Osteoblast (primary cell): Measurements from ENCODE around the gene SCML1. TPM values are rescaled to one million over a fixed set of nuclear protein-coding genes. Genes with fewer than 3 reads are reported as not detected.

Experiments
- DNase-seq: peaks from one replicate; pipeline ENCODE4 v3.0.0; 2011; ENCODE audit warnings: low spot score, mixed read lengths; ENCODE audit not compliant: insufficient read length; ENCODE audit errors: missing footprints
- H2AFZ ChIP-seq: 2 replicates; pipeline ENCODE4 v1.6.0; 2011; ENCODE audit warnings: mild to moderate bottlenecking, low read length
- H3K27ac ChIP-seq: 2 replicates; pipeline ENCODE4 v1.5.1; 2011; ENCODE audit warnings: mild to moderate bottlenecking, low read depth, low read length, moderate library complexity
- H3K27me3 ChIP-seq: 2 replicates; pipeline ENCODE4 v1.6.0; 2012; ENCODE audit warnings: mild to moderate bottlenecking, control low read depth, inconsistent platforms, low read length, moderate library complexity; ENCODE audit not compliant: insufficient read depth
- H3K36me3 ChIP-seq: 2 replicates; pipeline ENCODE4 v1.5.1; 2011; ENCODE audit warnings: mild to moderate bottlenecking, low read length, control low read depth, moderate library complexity; ENCODE audit not compliant: insufficient read depth
- H3K4me1 ChIP-seq: 2 replicates; pipeline ENCODE4 v1.5.1; 2011; ENCODE audit warnings: mild to moderate bottlenecking, low read length, control low read depth, moderate library complexity; ENCODE audit not compliant: insufficient read depth
- H3K4me2 ChIP-seq: 2 replicates; pipeline ENCODE4 v1.6.0; 2011; ENCODE audit warnings: mild to moderate bottlenecking, low read length; ENCODE audit not compliant: insufficient read depth
- H3K4me3 ChIP-seq: fragments of 200-600 bp; sonication (generic); 3 replicates; pipeline ENCODE4 v1.5.1; 2012; ENCODE audit warnings: mild to moderate bottlenecking, low read length, inconsistent platforms; ENCODE audit not compliant: insufficient read depth
- H3K79me2 ChIP-seq: 2 replicates; pipeline ENCODE4 v1.6.0; 2012; ENCODE audit warnings: mild to moderate bottlenecking, low read length, control low read depth, inconsistent platforms; ENCODE audit not compliant: insufficient read depth
- H3K9me3 ChIP-seq: 2 replicates; pipeline ENCODE4 v1.5.1; 2011; ENCODE audit warnings: low read depth, low read length, control low read depth
- H4K20me1 ChIP-seq: 2 replicates; pipeline ENCODE4 v1.6.0; 2012; ENCODE audit warnings: mild to moderate bottlenecking, low read length, control low read depth; ENCODE audit not compliant: insufficient read depth
- total RNA-seq: library from RNA; depleted of rRNA; stranded (reverse); fragments of >200 nt; gene quantifications from 2 replicates; pipeline ENCODE4 v1.2.3, GENCODE V29; 2012
- TF ChIP-seq, protein P1 (sequence below): IDR thresholded peaks from 2 replicates; pipeline ENCODE4 v1.5.1; 2011; ENCODE audit warnings: mild to moderate bottlenecking, low read depth, low read length, moderate library complexity; ENCODE audit errors: extremely low read depth

Gene SCML1
- total RNA-seq, 1 donor, result 12.3 TPM

DNA sequence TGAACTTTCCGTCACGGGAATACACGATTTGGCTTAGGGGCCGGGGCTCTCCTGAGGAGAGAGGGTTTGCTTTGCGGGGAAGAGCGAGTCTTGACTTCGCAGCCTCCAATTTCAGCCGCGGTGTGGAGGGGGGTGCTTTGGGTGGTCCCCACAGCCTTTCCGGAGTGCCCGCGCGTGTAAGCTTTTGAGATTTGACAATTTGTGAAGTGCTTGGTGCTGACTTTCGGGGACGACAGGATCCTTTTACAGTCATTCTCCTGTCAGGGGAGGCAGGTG, 355 bp downstream of the SCML1 start:
- peak overlapping the region; percentile 85 for H3K4me2 ChIP-seq
- no peaks in the 10 kb centered on the region for H3K36me3 ChIP-seq
- TF ChIP-seq, protein P1, sequence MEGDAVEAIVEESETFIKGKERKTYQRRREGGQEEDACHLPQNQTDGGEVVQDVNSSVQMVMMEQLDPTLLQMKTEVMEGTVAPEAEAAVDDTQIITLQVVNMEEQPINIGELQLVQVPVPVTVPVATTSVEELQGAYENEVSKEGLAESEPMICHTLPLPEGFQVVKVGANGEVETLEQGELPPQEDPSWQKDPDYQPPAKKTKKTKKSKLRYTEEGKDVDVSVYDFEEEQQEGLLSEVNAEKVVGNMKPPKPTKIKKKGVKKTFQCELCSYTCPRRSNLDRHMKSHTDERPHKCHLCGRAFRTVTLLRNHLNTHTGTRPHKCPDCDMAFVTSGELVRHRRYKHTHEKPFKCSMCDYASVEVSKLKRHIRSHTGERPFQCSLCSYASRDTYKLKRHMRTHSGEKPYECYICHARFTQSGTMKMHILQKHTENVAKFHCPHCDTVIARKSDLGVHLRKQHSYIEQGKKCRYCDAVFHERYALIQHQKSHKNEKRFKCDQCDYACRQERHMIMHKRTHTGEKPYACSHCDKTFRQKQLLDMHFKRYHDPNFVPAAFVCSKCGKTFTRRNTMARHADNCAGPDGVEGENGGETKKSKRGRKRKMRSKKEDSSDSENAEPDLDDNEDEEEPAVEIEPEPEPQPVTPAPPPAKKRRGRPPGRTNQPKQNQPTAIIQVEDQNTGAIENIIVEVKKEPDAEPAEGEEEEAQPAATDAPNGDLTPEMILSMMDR, result no peak
- peak overlapping the region; percentile 83 for H3K4me3 ChIP-seq
- H2AFZ ChIP-seq, result peak overlapping the region; percentile 71
- no peaks in the 10 kb centered on the region for H3K9me3 ChIP-seq
- H3K27me3 ChIP-seq, result no peaks in the 10 kb centered on the region
- peaks cover 4% of the 10 kb centered on the region for H3K4me1 ChIP-seq
- no peak for DNase-seq
- H3K79me2 ChIP-seq, result peaks cover 44% of the 10 kb centered on the region
- H4K20me1 ChIP-seq, result no peaks in the 10 kb centered on the region
- H3K27ac ChIP-seq, result peak overlapping the region; percentile 95

DNA sequence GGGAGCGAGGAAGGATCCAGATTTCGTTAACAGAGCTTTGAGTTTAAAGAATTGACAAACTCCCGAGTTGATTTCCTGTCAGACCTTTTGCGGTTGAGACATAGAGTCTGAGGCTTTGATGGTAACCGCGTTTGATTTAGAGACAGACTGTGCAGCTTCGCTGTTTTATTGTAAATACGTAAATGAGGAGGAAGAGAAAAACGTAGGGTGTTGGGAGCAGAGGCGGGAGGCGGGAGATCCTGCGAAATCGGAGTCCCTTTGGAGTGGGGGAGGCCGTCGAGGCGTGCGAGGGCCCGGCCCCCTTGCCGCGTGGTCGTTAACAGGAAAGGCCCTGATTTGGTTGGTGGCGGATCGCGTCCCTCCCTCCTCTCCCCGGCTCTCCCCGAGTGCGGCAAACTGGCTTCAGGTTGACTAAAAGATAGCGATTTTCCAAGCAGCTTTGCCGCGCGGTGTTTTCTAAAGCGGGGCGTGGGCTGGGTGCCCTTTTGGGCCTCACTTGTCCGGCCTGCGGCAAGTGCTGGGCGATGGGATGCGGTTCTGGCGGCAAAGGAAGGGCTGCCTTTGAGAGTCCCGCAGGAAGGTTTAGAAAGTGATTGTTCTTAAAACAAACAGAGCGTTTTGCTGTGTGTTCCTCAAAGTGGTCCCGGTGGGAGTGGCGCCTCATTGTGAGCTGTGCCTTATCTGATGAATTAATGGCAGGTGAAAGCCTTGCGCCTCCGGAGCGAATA, 857 bp downstream of the SCML1 start:
- peak overlapping the region; percentile 85 for H3K4me2 ChIP-seq
- H3K4me1 ChIP-seq, result peaks cover 4% of the 10 kb centered on the region
- no peaks in the 10 kb centered on the region for H3K9me3 ChIP-seq
- no peaks in the 10 kb centered on the region for H3K27me3 ChIP-seq
- no peaks in the 10 kb centered on the region for H4K20me1 ChIP-seq
- peak overlapping the region; percentile 95 for H3K27ac ChIP-seq
- peaks cover 49% of the 10 kb centered on the region for H3K79me2 ChIP-seq
- H2AFZ ChIP-seq, result peak overlapping the region; percentile 71
- DNase-seq, result no peak
- peak overlapping the region; percentile 83 for H3K4me3 ChIP-seq
- no peaks in the 10 kb centered on the region for H3K36me3 ChIP-seq
- TF ChIP-seq, protein P1, result no peak

DNA sequence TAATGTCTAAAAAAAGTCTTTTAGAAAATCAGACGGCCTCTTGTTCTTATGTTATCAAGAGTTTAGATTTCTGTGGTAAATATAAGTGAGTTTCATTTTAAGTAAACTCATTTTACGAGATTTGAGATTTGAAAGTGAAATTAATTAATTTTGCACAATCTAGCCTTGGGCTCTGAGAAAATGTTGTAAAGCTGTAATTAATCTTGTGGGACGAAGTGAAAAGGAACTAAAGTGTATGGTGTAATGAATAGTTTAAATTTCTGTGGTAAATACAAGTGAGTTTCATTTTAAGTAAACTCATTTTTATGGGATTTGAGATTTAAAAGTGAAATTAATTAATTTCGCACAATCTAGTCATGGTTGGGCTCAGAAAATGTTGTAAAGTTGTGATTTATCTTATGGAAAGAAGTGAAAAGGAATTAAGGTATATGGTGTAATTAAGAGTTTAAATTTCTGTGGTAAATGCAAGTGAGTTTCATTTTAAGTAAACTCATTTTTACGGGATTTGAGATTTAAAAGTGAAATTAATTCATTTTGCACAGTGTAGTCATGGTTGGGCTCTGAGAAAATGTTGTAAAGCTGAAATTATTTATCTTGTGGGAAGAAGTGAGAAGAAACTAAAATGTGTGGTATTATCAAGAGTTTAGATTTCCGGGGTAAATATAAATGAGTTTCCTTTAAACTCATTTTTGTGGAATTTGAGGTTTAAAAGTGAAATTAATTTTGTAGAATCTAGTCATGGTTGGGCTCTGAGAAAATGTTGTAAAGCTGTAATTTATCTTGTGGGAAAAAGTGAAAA, 1.6 kb downstream of the SCML1 start:
- peaks cover 4% of the 10 kb centered on the region for H3K4me1 ChIP-seq
- no peaks in the 10 kb centered on the region for H3K9me3 ChIP-seq
- H2AFZ ChIP-seq, result no peak overlapping the region
- H3K4me3 ChIP-seq, result peak overlapping the region; percentile 83
- no peak for DNase-seq
- H3K36me3 ChIP-seq, result no peaks in the 10 kb centered on the region
- H4K20me1 ChIP-seq, result no peaks in the 10 kb centered on the region
- TF ChIP-seq, protein P1, result no peak
- H3K4me2 ChIP-seq, result peak overlapping the region; percentile 85
- H3K27ac ChIP-seq, result peak overlapping the region; percentile 95
- H3K79me2 ChIP-seq, result peaks cover 53% of the 10 kb centered on the region
- H3K27me3 ChIP-seq, result no peaks in the 10 kb centered on the region
